DMS53 (cell line): Measurements from ENCODE around the gene MIGA2.

Source experiments
- DNase-seq: peaks from one replicate; lab custom pipeline; 2025; lab: John Stamatoyannopoulos, UW

Gene MIGA2

GRCh38 chr9:129036923-129037766 is 719 bp downstream of the MIGA2 start:
- no peak for DNase-seq

GRCh38 chr9:129037767-129038098 is 1.3 kb downstream of the MIGA2 start:
- no peak for DNase-seq

- no peak for DNase-seq
Observed at GRCh38 chr9:129038109-129038852, 1.9 kb downstream of the MIGA2 start.

GRCh38 chr9:129040113-129040643 is 3.8 kb downstream of the MIGA2 start:
- no peak for DNase-seq

GRCh38 chr9:129042016-129042415 is 5.6 kb downstream of the MIGA2 start:
- no peak for DNase-seq

- DNase-seq = peak; percentile 82
Observed at GRCh38 chr9:129052592-129052991, 16.2 kb downstream of the MIGA2 start.

GRCh38 chr9:129053020-129053419 is 16.6 kb downstream of the MIGA2 start:
- no peak for DNase-seq

- no peak for DNase-seq
Observed at GRCh38 chr9:129054163-129054851, 17.9 kb downstream of the MIGA2 start.

GRCh38 chr9:129058965-129059795 is 22.8 kb downstream of the MIGA2 start:
- no peak for DNase-seq

- DNase-seq = no peak
Observed at GRCh38 chr9:129059796-129060785, 23.7 kb downstream of the MIGA2 start.

GRCh38 chr9:129060991-129061390 is 24.6 kb downstream of the MIGA2 start:
- DNase-seq = no peak

GRCh38 chr9:129063061-129063460 is 26.6 kb downstream of the MIGA2 start:
- no peak for DNase-seq

GRCh38 chr9:129064499-129064908 is 28.1 kb downstream of the MIGA2 start:
- DNase-seq = no peak

- no peak for DNase-seq
Observed at GRCh38 chr9:129068110-129068509, 31.7 kb downstream of the MIGA2 start.

- no peak for DNase-seq
Observed at GRCh38 chr9:129068990-129069861, 32.8 kb downstream of the MIGA2 start.

GRCh38 chr9:129069862-129070641 is 33.6 kb downstream of the MIGA2 start:
- no peak for DNase-seq

GRCh38 chr9:129070696-129071525 is 34.5 kb downstream of the MIGA2 start:
- DNase-seq = no peak
